HG03520 (cell line): Measurements from ENCODE around the gene ENHO.
"Not testable (repeated sequence)": the region's sequence is repeated elsewhere in the genome, so short reads cannot be mapped to it uniquely, and the experiment has no call there.

Experiments
- ATAC-seq: cut with Tn5 transposase; IDR thresholded peaks from one replicate; pipeline ENCODE4 v1.9.1; 2021; ENCODE audit warnings: mild to moderate bottlenecking, moderate library complexity; ENCODE audit not compliant: unreplicated experiment

Gene ENHO

GRCh38 chr9:34482746-34483145 is 40.0 kb downstream of the ENHO start:
- not testable (repeated sequence) for ATAC-seq

DNA sequence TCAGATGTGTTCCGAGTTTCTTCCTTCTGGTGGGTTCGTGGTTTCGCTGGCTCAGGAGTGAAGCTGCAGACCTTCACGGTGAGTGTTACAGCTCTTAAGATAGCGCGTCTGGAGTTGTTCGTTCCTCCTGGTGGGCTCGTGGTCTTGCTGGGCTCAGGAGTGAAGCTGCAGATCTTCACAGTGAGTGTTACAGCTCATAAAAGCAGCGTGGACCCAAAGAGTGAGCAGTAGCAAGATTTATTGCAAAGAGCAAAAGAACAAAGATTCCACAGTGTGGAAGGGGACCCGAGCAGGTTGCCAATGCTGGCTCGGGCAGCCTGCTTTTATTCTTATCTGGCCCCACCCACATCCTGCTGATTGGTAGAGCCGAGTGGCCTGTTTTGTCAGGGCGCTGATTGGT is 41.2 kb downstream of the ENHO start:
- ATAC-seq = not testable (repeated sequence)

DNA sequence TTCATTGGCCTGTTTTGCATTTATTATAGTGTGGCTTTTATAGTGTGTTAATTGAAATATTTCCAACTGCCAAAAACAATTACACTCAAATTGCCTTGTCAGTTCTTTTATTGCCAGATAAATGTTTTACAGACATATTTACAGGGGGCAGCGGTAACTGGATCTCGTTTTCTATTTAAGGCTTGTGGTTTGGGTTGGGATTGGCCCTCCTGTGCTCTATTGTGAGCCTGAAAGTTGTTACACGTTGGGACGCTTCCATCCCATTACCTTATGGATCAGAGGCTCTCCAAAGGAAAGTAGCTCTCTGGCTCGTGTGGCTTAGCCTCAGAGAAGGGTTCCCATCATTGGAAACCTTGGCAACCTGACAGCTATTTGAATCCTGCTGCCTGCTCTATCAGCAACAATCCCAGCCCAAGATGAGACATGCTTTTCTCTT is 43.3 kb downstream of the ENHO start:
- ATAC-seq = no peak

DNA sequence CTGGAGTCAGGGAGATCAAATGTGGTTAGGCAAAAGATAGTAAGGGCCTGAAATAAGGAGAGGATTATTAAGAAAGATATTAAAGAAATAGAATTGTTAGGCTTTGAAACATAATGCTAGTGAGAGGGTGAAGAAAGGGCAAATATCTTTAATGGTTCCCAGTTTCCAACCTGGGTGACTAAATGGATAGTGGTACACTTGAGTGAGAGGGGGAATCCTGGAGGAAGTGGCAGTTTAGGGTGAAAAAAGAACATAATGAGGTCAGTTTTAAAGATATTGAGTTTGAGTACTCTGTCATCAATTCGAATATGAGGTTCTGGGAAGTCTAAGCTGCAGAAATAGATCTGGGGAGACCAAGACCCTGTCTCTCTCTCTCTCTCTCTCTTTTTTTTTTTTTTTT is 45.2 kb downstream of the ENHO start:
- ATAC-seq = no peak

DNA sequence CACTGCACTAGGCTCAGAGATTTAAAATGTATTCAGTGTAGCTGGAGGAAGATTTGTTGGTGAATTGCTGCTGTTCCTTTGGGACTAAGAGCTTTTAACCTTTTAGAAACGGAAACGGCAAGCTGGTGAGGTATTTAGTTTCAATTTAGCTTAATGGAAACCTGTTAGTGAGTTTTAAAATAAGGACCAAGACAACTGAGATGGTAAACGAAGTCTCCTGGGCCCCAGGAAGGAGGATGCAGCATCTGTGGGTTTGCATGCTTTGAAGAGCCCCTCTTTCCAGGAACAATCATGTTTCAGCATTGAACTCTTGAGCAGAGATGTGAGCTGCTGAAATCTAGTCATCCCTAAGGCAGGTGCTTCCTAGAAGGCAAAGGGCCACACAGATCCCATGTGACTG is 47.7 kb downstream of the ENHO start:
- ATAC-seq = no peak
